H7 (cell line): Measurements from ENCODE around the gene MINDY4B. TPM values are rescaled to one million over a fixed set of nuclear protein-coding genes. Genes with fewer than 3 reads are reported as not detected.
"Not testable (repeated sequence)": the region's sequence is repeated elsewhere in the genome, so short reads cannot be mapped to it uniquely, and the experiment has no call there.

Source experiments
- DNase-seq: peaks from one replicate; pipeline ENCODE4 v3.0.0; 2012
- H3K27me3 ChIP-seq: 2 replicates; pipeline ENCODE4 v1.6.0; 2011; ENCODE audit warnings: mild to moderate bottlenecking, low read length; ENCODE audit not compliant: control insufficient read depth, insufficient read depth
- H3K36me3 ChIP-seq: replicated peaks from 2 replicates; pipeline ENCODE4 v1.5.1; 2011; ENCODE audit warnings: low read length; ENCODE audit not compliant: control insufficient read depth, insufficient read depth
- H3K4me3 ChIP-seq: 2 replicates; pipeline ENCODE4 v1.5.1; 2011; ENCODE audit warnings: low read depth, mild to moderate bottlenecking, control low read depth, low read length, moderate library complexity; ENCODE audit not compliant: insufficient read depth
- total RNA-seq: library from RNA; depleted of rRNA; stranded (reverse); fragments of >200 nt; shearing (Covaris generic); gene quantifications from 2 replicates; pipeline ENCODE4 v1.2.3, GENCODE V29; 2014

Gene MINDY4B
- total RNA-seq, 1 experiment from 2014 or later, result not detected

DNA sequence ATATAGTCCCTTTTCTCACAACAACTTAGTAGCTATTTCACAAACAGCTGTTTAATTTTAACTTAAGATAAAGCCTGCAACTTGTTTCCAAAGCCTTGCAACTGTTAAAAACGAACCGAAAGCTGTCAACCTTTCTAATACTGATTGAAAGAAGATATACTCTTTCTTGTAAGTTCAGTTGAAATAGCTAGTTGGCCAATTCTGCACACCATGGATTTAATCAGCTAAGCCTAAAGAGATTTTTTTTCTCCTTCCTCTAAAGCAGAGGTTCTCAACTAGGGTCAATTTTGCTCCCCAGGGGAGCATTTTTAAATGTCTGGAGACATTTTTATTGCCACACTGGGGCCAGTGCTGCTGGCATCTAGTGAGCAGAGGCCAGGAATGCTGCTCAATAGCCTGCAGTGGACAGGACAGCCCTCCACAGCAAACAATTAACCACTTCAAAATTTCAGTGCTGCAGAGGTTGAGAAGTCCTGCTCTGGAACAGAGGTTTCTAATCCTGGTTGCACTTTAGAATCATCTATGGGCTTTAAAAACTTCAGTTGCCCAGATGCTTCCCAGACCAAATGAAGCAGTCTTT, 26.2 kb downstream of the MINDY4B start:
- no peak for DNase-seq
- H3K27me3 ChIP-seq, result no peaks in the 10 kb centered on the region
- H3K4me3 ChIP-seq, result no peak overlapping the region
- no peaks in the 10 kb centered on the region for H3K36me3 ChIP-seq

DNA sequence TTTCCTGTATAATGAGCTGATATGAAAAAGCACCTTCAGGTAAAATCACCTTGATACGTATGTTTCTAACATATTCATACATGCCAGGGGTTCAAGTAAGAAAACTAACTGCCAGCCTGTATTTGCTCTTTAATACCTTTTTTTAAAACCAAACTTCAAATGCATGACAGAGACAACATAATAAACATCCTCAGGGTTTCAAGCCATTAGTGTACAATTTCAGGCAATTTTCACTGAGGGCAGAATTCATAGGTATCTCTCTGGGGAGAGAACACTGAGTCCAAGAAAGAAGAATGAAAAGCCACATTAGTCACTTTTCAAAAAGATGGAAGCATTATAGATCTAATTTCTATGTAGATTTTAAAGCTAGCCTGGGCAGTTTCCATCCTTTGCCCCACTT, 26.9 kb downstream of the MINDY4B start:
- H3K36me3 ChIP-seq, result no peaks in the 10 kb centered on the region

DNA sequence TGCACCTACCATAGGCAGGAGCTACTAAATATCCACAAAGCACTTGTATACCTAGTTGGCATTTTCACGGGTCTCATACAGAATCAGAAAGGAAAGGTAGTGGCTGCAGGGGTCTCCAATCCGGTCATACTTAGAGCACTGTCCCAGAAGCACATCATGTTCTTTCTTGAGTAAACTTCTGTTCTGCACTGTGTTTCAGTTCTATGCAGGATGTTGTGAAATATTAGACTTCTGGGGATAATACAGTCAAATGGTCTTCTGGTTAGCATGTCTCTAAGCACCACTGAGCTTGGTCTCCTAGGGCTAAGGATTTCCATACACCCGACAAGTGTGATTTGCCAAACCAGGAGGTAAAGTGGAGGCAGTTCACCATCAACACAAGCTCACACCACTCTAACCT, 27.9 kb downstream of the MINDY4B start:
- Histone ChIP-seq H3K4me3 (no peak overlapping the region), H3K27me3 (no peaks in the 10 kb centered on the region), H3K36me3 (no peaks in the 10 kb centered on the region)
- DNase-seq, result no peak

More for the DNA sequence above, 26.9 kb downstream of the MINDY4B start:
- Histone ChIP-seq H3K4me3 (no peak overlapping the region), H3K27me3 (no peaks in the 10 kb centered on the region)
- DNase-seq, result no peak

DNA sequence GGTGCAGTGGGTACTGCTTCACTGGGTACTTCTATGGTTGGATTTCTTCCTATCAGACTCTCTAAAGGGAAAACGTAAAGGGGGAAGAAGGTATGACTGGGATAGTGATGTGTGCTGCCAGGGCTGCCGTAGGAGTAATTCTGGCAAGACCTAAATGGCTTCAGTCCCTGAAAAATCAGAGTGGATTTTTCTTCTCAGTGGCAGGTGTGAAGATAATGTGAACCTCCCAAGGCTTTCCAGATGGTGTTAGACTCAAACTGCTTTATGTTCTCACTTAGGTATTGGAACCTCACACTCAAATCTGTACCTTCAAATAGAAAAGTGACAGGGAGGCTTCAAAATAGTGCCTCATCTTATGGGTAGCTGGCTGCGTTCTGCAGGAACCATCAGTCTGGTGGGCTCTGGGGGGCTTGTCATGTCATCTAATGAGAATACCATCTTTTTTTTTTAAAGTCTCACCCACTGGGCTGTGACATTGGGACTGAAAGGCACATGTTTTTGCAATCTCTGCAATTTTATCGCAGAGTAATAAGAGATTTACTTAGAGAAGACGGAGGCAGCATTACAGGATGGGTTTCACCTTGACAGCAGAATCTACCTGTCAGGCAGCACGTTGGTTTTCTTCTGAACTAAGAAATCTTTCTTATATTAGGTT, 28.5 kb downstream of the MINDY4B start:
- H3K27me3 ChIP-seq, result no peaks in the 10 kb centered on the region
- no peak for DNase-seq
- no peaks in the 10 kb centered on the region for H3K36me3 ChIP-seq
- no peak overlapping the region for H3K4me3 ChIP-seq

DNA sequence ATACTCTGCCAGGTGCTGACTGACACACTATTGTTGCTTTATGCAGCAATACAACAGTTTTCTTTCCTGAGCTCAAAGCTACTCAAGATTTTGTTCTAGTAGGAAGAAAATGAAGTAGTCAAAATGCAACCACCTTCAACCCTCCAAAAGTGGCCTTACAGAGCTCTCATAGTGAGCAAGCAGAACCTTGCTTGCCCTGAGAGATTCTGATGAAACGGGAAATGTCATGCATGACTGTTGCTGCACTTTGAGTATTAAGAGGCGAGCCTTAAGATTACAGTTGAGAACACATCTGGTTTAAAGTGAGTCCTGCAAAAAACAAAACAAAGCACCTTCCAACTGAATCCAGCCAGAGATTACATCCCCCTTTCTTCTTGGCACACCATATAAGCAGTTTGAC, 29.7 kb downstream of the MINDY4B start:
- H3K27me3 ChIP-seq, result no peaks in the 10 kb centered on the region
- H3K4me3 ChIP-seq, result no peak overlapping the region
- no peaks in the 10 kb centered on the region for H3K36me3 ChIP-seq
- no peak for DNase-seq

DNA sequence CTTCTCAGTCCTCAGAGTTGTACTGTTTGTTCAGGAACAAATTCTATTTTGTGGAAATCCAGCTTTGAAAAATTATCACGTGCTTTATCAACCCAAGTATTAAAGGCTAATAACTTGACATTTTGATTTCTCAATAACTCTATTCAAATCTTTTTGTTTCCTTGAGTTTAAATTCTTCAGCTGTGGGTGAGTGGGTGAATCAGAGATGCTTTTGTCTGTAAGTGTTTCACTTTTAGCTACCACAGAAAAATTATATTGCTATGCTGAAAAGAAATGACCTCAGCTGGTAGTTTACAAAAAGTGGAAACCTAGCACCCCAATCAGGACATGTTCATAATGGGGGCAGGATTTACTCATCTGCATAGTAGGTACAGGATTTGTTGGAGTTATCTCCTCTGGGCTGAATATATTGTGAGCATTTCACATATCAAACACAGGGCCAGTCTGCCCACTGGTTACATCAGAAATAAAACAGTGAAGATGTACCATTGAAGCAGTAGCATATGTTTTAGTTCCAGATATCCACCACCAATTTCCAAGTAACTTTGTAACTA, 30.5 kb downstream of the MINDY4B start:
- DNase-seq, result no peak
- Histone ChIP-seq H3K36me3 (no peaks in the 10 kb centered on the region), H3K4me3 (no peak overlapping the region), H3K27me3 (no peaks in the 10 kb centered on the region)

DNA sequence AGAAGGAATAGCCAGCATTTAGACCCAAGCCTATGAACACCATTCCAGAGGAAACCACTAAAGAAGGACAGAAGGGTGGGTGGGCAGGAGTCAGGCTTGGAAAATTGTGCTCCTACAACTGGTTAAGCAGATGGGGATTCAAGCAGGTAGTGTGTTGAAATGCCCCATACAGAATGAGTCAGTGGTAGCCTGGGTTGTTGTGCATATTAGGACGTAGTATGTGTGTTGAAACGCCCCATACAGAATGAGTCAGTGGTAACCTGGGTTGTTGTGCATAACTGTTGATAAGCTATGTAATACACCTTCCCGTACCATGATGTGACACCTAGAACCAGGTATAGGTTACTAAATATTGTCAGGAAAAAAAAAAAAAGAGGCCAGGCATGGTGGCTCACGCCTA, 34.0 kb downstream of the MINDY4B start:
- H3K36me3 ChIP-seq, result no peaks in the 10 kb centered on the region
- DNase-seq, result no peak

DNA sequence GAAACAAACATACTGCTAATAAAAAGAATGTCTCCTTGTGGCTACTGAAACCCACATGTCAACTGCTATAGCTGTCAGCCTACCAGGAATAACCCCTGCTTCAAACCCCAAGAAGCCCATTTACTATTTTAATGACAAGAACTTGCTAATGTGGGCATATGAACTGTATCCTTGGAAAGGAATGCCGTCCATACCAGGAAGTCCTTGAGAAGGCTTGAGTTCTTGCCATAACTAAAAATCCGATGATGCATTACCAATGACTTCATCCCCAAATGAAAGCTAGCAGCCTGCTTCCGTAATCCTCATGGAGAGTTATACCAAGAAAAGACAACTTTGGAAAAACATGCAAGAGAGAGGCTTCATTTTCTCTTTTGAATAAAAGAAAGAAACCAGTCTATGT, 34.8 kb downstream of the MINDY4B start:
- DNase-seq, result no peak
- no peak overlapping the region for H3K4me3 ChIP-seq
- no peaks in the 10 kb centered on the region for H3K36me3 ChIP-seq

More for the DNA sequence above, 34.0 kb downstream of the MINDY4B start:
- no peak overlapping the region for H3K4me3 ChIP-seq
- no peaks in the 10 kb centered on the region for H3K27me3 ChIP-seq

DNA sequence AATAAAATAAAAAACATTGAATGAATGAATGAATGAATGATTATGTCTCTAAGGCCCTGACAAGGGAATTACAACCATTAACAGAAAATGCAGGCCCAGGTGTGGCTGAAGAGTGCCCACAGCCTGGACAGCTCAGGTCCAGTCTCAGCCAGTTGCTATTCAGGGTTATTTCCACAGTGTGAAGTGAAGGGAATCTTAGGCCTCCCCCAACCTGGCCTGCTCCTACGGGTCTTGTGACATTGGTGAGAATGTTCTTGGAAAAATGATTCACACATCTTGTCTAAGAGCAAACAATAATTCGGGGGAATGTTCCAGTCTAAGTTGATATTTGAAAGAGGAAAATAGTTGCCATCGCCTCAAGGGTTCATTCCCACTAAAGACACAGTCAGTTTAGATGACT, 37.0 kb downstream of the MINDY4B start:
- no peak overlapping the region for H3K4me3 ChIP-seq
- no peaks in the 10 kb centered on the region for H3K36me3 ChIP-seq
- DNase-seq, result no peak
- no peaks in the 10 kb centered on the region for H3K27me3 ChIP-seq

More for the DNA sequence above, 34.8 kb downstream of the MINDY4B start:
- no peaks in the 10 kb centered on the region for H3K27me3 ChIP-seq

DNA sequence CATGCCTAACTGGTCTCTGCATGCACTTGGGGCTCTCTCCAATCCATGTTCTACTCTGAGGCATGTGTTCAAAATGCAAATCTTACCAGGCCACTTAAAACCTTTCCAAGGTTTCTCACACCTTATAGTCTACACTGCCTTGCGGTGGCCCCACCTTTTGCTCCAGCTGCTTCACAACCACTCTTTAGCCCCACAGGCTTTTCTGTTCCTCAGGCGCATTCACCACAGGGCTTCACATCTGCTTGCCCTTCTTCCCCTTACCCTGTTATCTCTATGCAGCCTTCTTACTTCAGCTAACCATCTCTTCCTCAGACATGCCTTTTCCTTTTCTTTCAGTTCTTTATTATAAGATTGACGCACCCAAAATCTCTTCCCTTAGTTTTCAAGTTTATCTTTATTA, 37.8 kb downstream of the MINDY4B start:
- no peaks in the 10 kb centered on the region for H3K36me3 ChIP-seq

DNA sequence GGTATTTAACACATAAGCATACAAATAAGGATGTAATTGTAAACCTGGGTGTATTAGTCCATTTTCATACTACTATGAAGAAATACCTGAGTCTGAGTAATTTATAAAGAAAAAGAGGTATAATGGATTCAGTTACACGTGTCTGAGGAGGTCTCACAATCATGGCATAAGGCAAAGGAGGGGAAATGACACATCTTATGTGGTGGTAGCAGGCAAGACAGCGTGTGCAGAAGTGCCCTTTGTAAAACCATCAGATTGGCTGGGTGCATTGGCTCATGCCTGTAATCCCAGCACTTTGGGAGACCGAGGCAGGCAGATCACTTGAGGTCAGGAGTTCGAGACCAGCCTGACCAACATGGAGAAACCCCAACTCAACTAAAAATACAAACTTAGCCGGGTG, 41.3 kb downstream of the MINDY4B start:
- not testable (repeated sequence) for DNase-seq, H3K36me3 ChIP-seq, H3K27me3 ChIP-seq, H3K4me3 ChIP-seq

More for the DNA sequence above, 37.8 kb downstream of the MINDY4B start:
- no peak for DNase-seq
- Histone ChIP-seq H3K4me3 (no peak overlapping the region), H3K27me3 (no peaks in the 10 kb centered on the region)

DNA sequence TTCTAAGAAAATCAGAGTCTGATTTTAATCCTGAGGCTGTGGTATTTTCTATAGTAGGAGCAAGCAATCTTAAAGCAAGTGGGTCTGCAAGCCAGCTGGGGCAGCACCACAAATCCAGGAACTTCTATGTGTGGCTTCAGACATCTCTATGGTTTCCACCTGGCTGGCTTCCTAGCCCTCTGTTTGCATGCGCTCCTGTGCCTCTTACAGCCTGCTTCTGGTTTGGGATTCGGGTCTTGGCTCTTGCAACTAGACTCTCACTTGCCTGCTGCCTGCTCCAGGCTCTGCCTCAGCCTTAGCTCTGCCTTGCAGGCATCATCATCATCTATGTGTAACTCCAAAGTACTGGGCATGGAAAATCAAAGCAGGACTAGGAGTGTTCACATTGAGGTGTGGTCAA, 43.4 kb downstream of the MINDY4B start:
- Histone ChIP-seq H3K27me3 (no peaks in the 10 kb centered on the region), H3K4me3 (no peak overlapping the region), H3K36me3 (no peaks in the 10 kb centered on the region)
- no peak for DNase-seq

DNA sequence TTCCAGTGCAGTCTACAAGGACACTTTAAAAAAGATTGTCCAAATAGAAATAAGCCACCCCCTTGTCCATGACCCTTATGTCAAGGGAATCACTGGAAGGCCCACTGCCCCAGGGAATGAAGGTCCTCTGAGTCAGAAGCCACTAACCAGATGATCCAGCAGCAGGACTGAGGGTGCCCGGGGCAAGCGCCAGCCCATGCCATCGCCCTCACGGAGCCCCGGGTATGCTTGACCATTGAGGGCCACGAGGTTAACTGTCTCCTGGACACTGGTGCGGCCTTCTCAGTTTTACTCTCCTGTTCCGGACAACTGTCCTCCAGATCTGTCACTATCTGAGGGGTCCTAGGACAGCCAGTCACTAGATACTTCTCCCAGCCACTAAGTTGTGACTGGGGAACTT, 47.3 kb downstream of the MINDY4B start:
- not testable (repeated sequence) for H3K27me3 ChIP-seq, DNase-seq, H3K4me3 ChIP-seq, H3K36me3 ChIP-seq

DNA sequence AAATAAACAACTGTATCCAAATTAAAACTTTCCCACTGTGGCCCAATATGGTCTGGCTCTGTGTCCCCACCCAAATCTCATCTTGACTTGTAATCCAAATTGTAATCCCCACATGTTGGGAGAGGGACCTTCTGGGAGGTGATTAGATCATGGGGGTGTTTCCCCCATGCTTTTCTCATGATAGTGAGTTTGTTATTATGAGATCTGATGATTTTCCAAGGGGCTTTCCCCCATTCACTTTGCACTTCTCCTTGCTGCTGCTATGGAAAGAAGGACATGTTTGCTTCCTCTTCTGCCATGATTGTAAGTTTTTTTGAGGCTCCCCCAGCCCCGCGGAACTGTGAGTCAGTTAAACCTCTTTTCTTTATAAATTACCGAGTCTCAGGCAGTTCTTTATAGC, 55.0 kb downstream of the MINDY4B start:
- no peak for DNase-seq
- no peaks in the 10 kb centered on the region for H3K36me3 ChIP-seq
- H3K4me3 ChIP-seq, result no peak overlapping the region
- H3K27me3 ChIP-seq, result no peaks in the 10 kb centered on the region

DNA sequence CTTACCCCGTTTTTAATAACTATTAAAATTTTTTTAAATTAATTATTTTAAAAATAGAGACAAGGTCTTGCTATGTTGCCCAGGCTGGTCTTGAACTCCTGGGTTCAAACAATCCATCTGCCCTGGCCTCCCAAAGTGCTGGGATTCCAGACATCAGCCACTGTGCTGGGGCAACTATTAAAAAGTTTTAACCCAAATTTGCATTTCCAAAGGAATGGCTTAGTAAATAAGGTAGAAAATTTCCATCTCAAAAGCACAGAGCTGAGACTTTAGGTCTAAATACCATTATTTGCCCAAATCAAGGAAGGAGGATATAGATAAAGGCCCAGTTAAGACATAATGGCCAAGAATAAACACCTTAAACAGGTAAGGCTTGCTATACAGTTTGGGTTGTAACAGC, 56.4 kb downstream of the MINDY4B start:
- Histone ChIP-seq H3K27me3 (no peaks in the 10 kb centered on the region), H3K4me3 (no peak overlapping the region), H3K36me3 (no peaks in the 10 kb centered on the region)
- DNase-seq, result no peak
